GM19468 (cell line): Measurements from ENCODE around the gene POLG.

ENCODE experiments used
- ATAC-seq: cut with Tn5 transposase; IDR thresholded peaks from one replicate; pipeline ENCODE4 v1.9.1; 2021; ENCODE audit warnings: mild to moderate bottlenecking, moderate library complexity, moderate number of reproducible peaks; ENCODE audit not compliant: unreplicated experiment; ENCODE audit errors: extremely low read depth

Gene POLG

GRCh38 chr15:89334510-89335297 lies at the start of gene POLG:
Gene POLG (minus strand): TSS chr15:89334824. CDS start chr15:89333754, 1,070 bp downstream.
- ATAC-seq: peak; percentile 77

- ATAC-seq: no peak
These were observed 49.6 kb upstream of the POLG start for GRCh38 chr15:89384176-89384604.

DNA sequence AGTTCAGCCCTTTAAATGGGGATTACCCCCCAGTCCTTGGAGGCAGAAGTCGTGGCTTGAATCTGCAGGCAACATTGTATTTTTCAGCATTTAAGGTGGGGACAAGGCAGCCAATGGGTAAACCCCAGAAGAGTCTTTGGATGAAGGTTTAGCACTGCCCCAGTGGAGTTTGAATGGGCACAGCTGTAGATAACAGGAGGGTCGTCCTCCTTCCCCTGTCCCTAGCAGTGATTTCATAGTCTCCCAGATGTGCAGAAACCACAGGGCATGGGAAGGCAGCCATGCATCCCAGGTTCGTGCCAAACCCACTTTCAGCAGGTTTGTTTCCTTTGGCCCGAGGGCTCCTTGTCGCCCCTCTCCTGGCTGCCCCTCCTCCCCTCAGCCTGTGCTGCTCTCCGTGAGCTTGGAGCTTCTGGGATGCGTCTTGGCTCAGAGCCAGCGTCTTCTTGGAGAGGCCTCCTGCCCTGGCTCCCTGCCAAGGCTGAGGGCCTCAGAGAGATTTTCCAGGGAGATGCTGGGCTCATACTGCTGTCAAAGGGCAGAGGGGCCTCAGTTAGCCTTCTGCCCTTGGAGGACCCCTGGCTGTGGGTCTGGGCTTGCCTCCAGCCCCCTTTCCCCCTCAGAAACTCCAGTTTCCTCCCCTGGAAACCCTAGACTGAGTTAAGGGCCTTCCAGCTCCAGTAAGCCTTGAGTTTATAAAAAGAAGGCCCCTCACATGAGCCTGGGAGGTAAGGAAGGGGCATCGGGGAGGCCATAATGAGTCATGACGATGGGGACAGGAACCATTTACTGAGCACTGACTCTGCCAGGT lies 48.9 kb upstream of the POLG start:
- ATAC-seq: no peak

DNA sequence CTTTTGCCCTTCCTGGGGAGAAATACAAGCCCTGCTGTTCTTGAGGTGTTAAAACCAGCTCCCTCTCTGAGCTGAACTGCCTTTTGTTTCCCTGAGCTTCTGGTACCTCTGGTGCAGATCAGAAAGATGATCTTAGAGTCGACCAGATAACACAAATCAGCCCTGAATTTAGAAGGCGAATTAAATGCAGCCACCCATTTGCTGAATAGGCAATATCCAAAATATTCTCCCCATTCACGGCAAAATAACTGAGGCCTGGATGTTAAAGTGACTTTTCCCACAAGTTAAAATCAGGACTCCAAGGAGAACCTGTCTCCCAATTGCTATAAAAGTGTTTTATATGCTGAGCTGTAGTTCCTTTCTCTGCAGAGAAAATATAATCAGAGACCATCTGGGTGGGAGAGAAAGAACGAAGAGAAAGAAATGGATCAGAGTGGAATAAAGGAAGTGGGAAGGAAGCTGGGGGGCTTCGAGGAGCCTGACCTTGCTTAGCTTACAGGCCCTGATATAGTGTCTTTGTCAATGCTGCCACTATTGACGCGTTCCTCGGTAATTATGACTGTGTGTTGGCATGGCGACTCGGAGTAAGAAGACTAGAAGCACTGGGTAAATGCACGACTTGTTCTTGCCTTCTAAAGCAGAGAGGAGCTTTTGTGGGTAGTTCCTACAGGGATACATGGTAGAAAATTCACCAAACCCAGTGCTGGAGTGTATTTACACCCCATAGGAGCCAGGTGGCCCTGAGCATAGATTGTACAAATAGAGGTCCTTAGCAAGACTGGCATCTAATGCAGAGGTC lies 47.5 kb upstream of the POLG start:
- ATAC-seq: no peak

GRCh38 chr15:89381331-89381730 lies 46.7 kb upstream of the POLG start:
- no peak for ATAC-seq

DNA sequence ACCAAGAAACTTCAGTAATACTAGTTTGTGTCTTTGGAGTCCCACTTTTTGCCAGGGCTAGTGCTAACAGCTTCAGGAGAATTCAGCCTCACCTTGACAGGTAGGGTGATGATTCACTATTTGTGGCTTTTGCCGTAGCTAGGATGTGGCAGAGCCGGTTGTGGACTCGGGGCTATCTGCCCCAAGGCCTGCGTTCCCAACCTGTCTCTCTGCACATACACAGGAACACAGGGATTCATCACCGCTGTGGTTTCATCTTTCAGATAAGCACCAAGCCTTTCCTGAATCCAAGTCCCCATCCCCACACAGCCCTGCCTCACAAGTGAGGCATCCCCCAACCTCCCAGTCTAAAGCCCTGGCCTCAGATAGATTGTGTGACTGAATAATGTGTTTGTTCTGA lies 45.2 kb upstream of the POLG start:
- no peak for ATAC-seq

- ATAC-seq: no peak
These were observed 44.6 kb upstream of the POLG start for GRCh38 chr15:89379251-89379695.

DNA sequence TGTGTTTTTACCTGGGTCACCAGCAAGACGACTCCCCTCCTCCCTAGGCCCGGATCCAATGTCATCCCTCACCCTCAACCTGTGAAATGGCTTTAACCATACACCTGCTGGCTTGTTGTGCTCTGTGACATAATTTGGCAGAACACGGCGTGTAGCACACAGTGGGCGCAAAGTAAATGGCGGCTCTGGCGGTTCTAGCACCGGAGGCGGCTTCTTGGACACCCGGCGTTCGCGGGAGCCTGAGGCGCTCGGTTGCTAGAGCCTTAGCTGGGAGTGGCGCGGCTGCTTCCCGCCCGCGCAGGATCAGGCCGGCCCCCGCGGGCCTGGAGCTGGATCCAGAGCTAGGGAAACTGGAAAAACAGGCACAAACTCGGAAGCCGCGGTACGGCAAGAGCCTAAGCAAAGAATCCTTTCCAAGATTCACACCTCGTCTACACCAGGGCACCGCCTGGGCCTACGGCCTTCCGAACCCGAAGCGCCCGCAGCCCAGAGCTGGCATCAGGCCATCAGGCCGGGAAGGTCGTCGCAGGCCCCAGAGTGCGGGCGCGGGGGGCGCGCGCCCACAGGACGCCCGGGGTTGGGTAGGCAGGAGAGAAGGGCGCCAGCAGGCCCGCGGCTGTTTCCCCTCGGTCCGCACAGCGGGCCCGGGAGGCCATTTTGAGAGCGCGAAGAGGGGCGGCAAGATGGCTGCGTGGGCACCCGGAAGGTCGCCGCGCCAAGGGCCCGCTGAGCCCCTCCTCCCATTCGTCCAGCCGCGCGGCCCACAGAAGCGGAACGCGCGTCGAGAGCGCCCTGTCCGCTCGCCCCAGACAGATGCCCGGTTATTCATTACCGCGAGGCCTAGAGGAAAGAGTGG lies 43.9 kb upstream of the POLG start:
- no peak for ATAC-seq

DNA sequence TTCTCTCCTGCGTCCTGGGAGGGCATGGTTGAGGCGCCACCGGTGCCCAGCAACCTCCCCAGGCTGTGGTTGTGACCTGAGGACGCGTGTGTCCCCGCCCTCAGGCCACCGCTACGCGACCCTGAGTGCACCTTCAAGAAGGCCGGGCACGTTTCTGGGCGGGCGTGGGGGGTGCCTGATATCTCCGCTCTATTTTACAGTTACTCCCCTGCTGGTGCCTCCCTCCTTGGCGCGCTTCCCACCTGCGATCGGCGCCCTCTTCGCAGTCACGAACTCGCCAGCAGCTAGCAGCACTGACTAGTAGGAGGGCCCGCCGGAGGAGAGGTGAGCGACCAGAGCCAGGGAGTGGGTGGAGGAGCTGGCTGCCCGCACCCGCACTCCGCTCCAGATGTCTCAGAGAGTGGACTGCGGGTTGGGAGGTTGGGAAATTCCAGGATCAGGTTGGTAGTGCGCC lies 43.2 kb upstream of the POLG start:
- ATAC-seq: no peak

DNA sequence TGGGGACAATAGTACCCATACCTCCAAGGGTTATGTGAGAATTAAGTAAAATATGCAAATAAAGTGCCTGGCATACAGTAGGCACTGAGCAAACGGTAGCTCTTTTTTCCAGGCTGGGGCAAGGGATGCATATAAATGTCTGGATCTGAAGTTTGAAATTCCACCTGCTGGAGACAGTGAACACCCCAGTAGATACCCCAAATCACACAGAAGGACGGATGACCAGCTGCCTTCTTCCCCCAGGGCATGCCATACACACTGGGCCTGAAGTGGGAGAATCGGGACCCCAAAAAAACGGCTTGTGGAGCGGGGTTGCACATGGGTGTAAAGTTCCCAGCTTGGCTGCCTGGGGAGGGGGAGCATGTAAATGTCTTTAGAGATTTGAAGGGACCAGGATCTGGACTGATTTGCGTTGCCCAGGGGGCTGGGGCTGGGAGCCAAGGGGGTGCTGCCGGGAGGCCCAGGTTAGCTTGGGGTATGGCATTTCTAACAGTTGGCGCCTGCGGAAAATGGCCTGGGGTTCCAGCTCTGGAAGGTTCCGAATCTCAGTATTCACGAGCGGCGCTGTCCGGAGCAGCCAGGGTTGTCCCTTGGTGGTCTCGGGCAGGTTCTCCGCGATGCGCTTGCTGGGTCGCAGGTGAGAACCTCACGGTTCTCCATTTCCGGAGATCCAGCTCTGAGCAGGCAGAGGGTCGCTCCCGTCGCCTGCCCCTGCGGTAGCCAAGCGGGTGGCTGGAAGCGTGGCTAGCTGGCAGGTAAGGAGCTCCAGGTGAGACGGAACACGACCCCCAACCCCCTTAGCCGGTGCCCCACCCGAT lies 42.6 kb upstream of the POLG start:
- no peak for ATAC-seq

GRCh38 chr15:89376388-89376787 lies 41.8 kb upstream of the POLG start:
- no peak for ATAC-seq

GRCh38 chr15:89375093-89376005 lies 40.7 kb upstream of the POLG start:
- no peak for ATAC-seq

DNA sequence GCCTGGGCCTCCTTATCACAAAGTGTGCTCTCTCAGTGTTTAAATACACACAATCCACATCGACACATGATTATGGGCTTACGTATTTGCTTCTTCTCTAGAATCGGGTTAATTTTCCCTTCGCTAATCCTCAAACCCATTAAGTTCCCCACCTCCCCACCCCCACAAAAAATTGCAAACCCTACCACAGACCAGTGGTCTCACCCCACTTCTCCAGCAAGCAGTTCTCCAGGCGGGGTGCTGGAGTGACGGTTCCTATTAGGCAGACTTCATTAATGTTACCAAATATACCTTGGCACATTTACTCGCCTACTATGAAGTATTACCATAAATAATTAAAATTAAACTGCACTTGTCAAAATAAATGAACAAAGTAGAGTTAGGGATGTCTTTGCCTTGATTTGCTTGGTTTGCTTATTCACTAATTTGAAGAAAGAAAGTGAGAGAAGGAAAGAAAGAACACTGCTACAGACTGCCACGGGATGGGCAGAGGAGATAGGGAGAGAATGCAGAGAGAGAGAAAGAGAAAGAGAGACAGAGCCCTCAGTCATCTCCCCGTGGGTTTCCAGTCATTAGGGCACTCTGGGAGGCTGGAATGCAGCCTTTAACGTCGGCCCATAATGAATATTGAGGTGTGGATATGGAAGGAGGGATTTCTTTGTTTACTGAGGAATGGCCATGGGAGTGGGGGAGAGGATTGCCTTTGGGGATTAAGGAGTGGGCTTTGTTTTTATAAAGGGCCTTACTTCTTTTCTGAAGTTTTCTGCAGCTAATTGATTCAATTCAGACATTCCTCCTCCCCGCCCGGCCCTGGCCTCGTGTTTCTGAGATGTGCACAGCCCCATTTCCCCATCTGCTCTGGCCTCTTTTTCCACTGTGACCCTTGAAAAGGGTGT lies 39.7 kb upstream of the POLG start:
- no peak for ATAC-seq

DNA sequence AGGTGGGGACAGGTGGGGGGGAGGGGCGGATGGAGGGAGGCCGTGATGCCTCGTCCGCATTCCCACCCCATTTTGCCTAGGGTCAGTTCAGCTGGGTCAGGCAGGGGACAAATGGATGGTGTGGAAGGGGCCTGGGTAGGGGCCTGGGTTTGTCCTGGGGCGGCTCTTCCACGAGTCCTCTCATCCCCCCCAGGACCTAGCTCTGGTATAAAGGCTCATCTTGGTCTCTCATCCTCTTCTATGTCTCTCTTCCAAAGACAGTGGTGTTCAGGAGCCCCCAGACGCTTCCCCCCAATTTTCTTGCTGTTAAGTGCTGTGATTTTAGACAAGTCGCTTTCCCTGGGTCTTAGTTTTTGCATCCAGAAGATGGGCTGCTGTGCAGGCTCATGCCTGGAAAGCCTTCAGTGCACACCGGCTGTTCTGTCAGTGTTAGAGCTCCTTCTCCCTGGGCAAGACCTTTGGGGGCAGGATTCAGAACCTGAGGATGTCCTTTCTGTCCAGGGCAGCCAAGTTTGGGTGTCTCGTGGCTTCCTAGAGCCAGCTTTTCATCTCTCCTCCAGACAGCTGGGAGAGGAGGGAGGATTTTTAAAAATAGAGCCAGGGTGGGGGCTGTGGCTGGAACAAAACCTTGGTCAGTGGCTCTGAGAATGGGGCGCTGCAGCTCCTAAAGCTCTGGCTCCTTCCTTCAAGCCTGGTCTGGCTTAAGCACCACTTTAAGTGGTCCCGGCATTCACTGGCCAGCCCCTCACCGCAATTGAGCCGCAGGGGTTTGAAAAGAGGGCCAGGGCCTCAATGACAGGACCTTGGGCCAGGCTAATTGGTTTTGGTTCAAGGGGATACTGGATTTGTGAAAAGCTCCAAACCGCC lies 37.7 kb upstream of the POLG start:
- no peak for ATAC-seq

GRCh38 chr15:89371228-89372044 lies 36.8 kb upstream of the POLG start:
- no peak for ATAC-seq
